Mammary epithelial cell (primary cell): ENCODE data around the gene HELZ2.

Experiments
- CTCF ChIP-seq, 2 donors: IDR thresholded peaks in 1 of 2; conservative IDR thresholded peaks in 1 of 2; 2 replicates each; pipeline ENCODE4 v1.5.1; 2011 to 2012; ENCODE audit warnings: inconsistent platforms in 2 of 2, low read length in 2 of 2, mild to moderate bottlenecking in 2 of 2, control low read depth in 1 of 2, low read depth in 1 of 2; ENCODE audit not compliant: insufficient read depth in 1 of 2; ENCODE audit errors: extremely low read depth in 1 of 2
- EZH2 ChIP-seq: IDR thresholded peaks from 2 replicates; pipeline ENCODE4 v1.6.1; 2012; ENCODE audit warnings: low read length, inconsistent platforms, borderline replicate concordance

DNA sequence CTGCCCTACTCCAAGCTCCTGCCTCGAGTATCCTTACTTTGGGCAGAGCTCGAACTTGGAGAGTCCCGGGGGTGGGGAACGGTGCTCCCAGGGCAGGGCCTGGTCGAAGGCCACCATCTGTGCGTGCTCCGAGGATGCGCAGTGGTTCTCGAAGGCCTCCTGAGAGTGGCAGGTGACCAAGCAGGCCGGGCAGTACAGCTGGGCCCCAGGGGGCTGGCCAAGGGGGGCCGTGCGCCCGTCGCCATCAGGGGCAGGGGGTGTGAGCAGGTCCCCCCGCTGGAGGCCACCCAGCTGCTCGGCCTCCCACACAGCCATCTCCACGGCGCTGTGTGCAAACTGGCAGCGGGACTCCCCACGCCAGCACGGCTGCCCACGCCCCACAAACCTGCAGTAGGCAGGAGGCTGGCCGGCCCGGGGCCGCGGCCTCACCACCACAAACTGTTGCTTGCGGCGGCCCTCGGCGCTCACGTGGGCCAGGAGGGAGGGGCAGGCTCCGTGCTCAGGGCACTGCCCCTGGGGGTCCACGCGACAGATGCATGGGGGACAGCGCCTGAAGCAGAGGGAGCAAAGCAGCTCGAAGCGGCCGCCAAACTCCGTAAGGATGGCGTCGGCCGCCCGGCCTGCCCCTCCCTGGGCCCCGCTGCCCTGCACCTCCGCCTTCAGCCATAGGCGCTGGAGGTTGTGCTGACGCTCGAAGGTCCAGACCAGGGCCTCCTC lies 1.8 kb downstream of the HELZ2 start:
- no peak for TF ChIP-seq CTCF (conservative IDR thresholded peaks at IDR 0.05 in 1 of 2, IDR thresholded peaks at IDR 0.05 in 1 of 2; ENCODE audit: extremely low read depth in 1 of 2, insufficient read depth in 1 of 2, low read depth in 1 of 2, low read length in 2 of 2)
- no peak for TF ChIP-seq EZH2
